OCI-LY3 (cell line): Measurements from ENCODE around the gene CTNNA3.
"Not testable (repeated sequence)": the region's sequence is repeated elsewhere in the genome, so short reads cannot be mapped to it uniquely, and the experiment has no call there.

Source experiments
- H2AFZ ChIP-seq: fragments of 200-600, 300-600 bp; shearing (Covaris generic); 2 replicates; pipeline ENCODE4 v1.6.0; 2014; ENCODE audit warnings: antibody characterized with exemption, low read depth, low read length
- H3K27ac ChIP-seq: fragments of 200-600, 300-600 bp; sonication (generic); 2 replicates; pipeline ENCODE4 v1.5.1; 2014; ENCODE audit warnings: mild to moderate bottlenecking, low read length, moderate library complexity, mixed read lengths
- H3K27me3 ChIP-seq: fragments of 200-600, 300-600 bp; sonication (generic); 2 replicates; pipeline ENCODE4 v1.6.1; 2014; ENCODE audit warnings: low read depth, low read length, mixed read lengths
- H3K36me3 ChIP-seq: fragments of 200-600, 300-600 bp; sonication (generic); replicated peaks from 2 replicates; pipeline ENCODE3; 2014; ENCODE audit warnings: low read depth, low read length, mixed read lengths
- H3K4me1 ChIP-seq: fragments of 300-600, 200-600 bp; sonication (generic); 2 replicates; pipeline ENCODE4 v1.6.1; 2014; ENCODE audit warnings: low read length, mixed read lengths
- H3K4me2 ChIP-seq: fragments of 200-600, 300-600 bp; sonication (generic); 2 replicates; pipeline ENCODE4 v1.6.1; 2014; ENCODE audit warnings: low read length, mixed read lengths
- H3K4me3 ChIP-seq: fragments of 300-600, 200-600 bp; sonication (generic); 2 replicates; pipeline ENCODE4 v1.5.1; 2014; ENCODE audit warnings: antibody characterized with exemption, mild to moderate bottlenecking, low read length, moderate library complexity
- H3K79me2 ChIP-seq: fragments of 300-600, 200-600 bp; shearing (Covaris generic); 2 replicates; pipeline ENCODE4 v1.6.1; 2014; ENCODE audit warnings: mild to moderate bottlenecking, low read length, mixed read lengths
- H3K9ac ChIP-seq: fragments of 300-600, 200-600 bp; shearing (Covaris generic); 2 replicates; pipeline ENCODE4 v1.6.0; 2014; ENCODE audit warnings: mild to moderate bottlenecking, low read length, moderate library complexity
- H3K9me3 ChIP-seq: fragments of 200-600, 300-600 bp; shearing (Covaris generic); 2 replicates; pipeline ENCODE4 v1.6.1; 2014; ENCODE audit warnings: low read length, mixed read lengths; ENCODE audit not compliant: insufficient read depth
- H4K20me1 ChIP-seq: fragments of 200-600, 300-600 bp; sonication (generic); 2 replicates; pipeline ENCODE4 v1.6.1; 2016; ENCODE audit warnings: low read length, mixed read lengths; ENCODE audit not compliant: insufficient read depth
- EZH2phosphoT487 ChIP-seq: fragments of 200-600 bp; shearing (Covaris generic); IDR thresholded peaks from 2 replicates; pipeline ENCODE4 v1.6.1; 2018; ENCODE audit warnings: antibody characterized with exemption, mixed run types, low read depth
- TF ChIP-seq, protein P1 (sequence below): fragments of 200-600, 300-600 bp; sonication (generic); IDR thresholded peaks from 2 replicates; pipeline ENCODE4 v1.5.1; 2014; ENCODE audit warnings: antibody characterized with exemption, low read length, low read depth

Gene CTNNA3

DNA sequence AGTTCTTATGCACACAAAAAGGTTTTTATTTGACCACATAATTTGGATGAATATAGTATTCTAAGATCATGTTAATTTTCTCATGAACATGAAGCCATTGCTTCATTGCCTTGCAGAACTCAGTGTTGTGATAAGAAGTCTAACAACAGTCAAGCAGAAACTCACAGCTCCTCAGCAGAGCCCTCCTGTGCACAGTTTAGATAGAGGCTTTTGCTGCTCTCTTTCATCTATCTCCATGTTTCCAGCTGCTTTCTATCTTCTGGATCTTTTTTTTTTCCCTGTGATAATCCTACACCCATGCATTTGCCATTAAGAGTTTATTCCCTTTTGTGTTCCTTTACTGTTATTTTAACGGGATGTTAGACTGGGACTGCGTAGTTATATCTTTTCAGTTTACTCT lies 1327.8 kb downstream of the CTNNA3 start:
- H3K9ac ChIP-seq, result no peak overlapping the region
- no peak overlapping the region for H2AFZ ChIP-seq
- H4K20me1 ChIP-seq, result no peaks in the 10 kb centered on the region
- no peak overlapping the region for H3K4me2 ChIP-seq
- no peak overlapping the region for H3K27ac ChIP-seq
- no peak overlapping the region for H3K4me3 ChIP-seq
- TF ChIP-seq EZH2phosphoT487, result no peak
- TF ChIP-seq, protein P1, sequence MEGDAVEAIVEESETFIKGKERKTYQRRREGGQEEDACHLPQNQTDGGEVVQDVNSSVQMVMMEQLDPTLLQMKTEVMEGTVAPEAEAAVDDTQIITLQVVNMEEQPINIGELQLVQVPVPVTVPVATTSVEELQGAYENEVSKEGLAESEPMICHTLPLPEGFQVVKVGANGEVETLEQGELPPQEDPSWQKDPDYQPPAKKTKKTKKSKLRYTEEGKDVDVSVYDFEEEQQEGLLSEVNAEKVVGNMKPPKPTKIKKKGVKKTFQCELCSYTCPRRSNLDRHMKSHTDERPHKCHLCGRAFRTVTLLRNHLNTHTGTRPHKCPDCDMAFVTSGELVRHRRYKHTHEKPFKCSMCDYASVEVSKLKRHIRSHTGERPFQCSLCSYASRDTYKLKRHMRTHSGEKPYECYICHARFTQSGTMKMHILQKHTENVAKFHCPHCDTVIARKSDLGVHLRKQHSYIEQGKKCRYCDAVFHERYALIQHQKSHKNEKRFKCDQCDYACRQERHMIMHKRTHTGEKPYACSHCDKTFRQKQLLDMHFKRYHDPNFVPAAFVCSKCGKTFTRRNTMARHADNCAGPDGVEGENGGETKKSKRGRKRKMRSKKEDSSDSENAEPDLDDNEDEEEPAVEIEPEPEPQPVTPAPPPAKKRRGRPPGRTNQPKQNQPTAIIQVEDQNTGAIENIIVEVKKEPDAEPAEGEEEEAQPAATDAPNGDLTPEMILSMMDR, result no peak
- no peaks in the 10 kb centered on the region for H3K36me3 ChIP-seq
- H3K9me3 ChIP-seq, result no peaks in the 10 kb centered on the region
- H3K4me1 ChIP-seq, result no peaks in the 10 kb centered on the region
- no peaks in the 10 kb centered on the region for H3K79me2 ChIP-seq
- no peaks in the 10 kb centered on the region for H3K27me3 ChIP-seq

DNA sequence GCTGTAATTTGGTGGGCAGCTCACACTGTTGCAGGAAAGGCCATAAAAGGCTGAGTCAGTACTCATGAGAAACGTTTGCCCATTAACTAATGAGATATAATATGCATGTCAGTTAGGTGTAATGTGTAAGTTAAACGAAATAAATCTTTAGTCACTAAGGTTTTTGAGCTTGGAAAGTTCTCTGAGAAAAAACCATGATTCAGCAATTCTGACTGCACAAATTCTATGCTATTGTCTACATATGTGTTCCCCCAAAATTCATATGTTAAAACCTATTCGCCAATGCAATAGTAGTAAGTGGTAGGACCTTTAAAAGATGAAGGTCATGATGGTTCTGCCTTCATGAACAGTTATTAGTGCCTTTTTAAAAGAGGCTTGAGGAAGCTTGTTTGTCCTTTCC lies 1329.8 kb downstream of the CTNNA3 start:
- H3K27ac ChIP-seq, result no peak overlapping the region
- no peaks in the 10 kb centered on the region for H3K36me3 ChIP-seq
- H3K27me3 ChIP-seq, result no peaks in the 10 kb centered on the region
- TF ChIP-seq, protein P1, result no peak
- H3K4me3 ChIP-seq, result no peak overlapping the region
- no peak overlapping the region for H3K9ac ChIP-seq
- H3K9me3 ChIP-seq, result no peaks in the 10 kb centered on the region
- H3K4me2 ChIP-seq, result no peak overlapping the region
- H3K79me2 ChIP-seq, result no peaks in the 10 kb centered on the region
- no peak overlapping the region for H2AFZ ChIP-seq
- H4K20me1 ChIP-seq, result no peaks in the 10 kb centered on the region
- no peaks in the 10 kb centered on the region for H3K4me1 ChIP-seq

DNA sequence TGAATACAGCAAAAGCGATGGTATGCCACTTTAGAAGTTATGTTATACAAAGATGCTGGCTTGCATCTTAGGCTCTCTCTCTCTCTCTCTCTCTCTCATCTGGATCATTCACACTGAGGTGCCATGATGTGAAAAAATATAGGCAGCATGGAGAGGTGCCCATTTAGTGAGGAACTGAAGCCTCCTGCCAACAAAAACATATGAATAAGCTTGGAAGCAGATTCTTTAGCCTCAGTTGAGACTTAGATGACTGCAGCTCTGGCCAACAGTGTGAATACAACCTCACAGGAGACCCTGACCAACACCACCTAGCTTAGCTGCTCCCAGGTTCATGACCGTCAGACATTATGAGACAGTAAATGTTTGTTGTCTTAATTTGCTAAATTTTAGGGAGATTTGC lies 1330.3 kb downstream of the CTNNA3 start:
- Histone ChIP-seq H3K4me3 (no peak overlapping the region), H3K79me2 (no peaks in the 10 kb centered on the region), H3K4me1 (no peaks in the 10 kb centered on the region), H3K9me3 (no peaks in the 10 kb centered on the region), H4K20me1 (no peaks in the 10 kb centered on the region), H3K9ac (no peak overlapping the region), H3K36me3 (no peaks in the 10 kb centered on the region), H3K4me2 (no peak overlapping the region), H3K27me3 (no peaks in the 10 kb centered on the region), H2AFZ (no peak overlapping the region), H3K27ac (no peak overlapping the region)
- no peak for TF ChIP-seq EZH2phosphoT487
- TF ChIP-seq, protein P1, result no peak

DNA sequence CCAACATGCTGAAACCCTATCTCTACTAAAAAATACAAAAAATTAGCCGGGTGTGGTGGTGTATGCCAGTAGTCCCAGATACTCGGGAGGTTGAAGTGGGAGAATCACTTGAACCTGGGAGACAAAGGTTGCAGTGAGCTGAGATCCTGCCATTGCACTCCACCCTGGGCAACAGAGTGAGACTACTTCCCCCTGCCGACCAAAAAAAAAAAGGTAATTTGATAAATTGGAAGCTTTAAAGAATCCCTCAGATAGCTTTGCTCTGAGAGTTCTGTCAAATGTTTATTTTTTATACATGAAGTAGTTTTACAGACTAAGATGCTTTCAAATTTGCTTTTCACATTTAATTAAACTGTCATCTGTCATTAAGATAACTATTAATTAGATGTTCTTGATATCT lies 1333.5 kb downstream of the CTNNA3 start:
- Histone ChIP-seq H4K20me1 (no peaks in the 10 kb centered on the region), H3K9me3 (no peaks in the 10 kb centered on the region), H3K4me2 (no peak overlapping the region), H3K27me3 (no peaks in the 10 kb centered on the region), H3K36me3 (no peaks in the 10 kb centered on the region), H3K4me1 (no peaks in the 10 kb centered on the region), H3K79me2 (no peaks in the 10 kb centered on the region), H3K9ac (no peak overlapping the region), H3K27ac (no peak overlapping the region), H3K4me3 (no peak overlapping the region), H2AFZ (no peak overlapping the region)
- no peak for TF ChIP-seq EZH2phosphoT487
- TF ChIP-seq, protein P1, result no peak

DNA sequence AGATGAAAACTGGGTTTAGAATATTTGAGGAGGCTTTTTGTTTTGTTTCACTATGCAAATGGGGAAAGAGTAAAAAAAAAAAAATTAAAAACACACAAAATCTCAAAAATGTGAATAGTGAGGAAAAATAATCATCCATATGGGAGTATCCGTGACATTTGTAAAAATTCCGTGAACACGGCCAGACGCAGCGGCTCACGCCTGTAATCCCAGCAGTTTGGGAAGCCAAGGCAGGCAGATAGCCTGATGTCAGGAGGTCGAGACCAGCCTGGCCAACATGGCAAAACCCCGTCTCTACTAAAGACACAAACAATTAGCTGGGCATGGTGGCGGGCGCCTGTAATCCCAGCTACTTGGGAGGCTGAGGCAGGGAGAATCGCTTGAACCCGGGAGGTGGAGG lies 1342.2 kb downstream of the CTNNA3 start:
- not testable (repeated sequence) for H3K36me3 ChIP-seq, H3K4me2 ChIP-seq

More for the DNA sequence above, 1342.2 kb downstream of the CTNNA3 start:
- H3K79me2 ChIP-seq, H3K9me3 ChIP-seq, H3K4me3 ChIP-seq, H4K20me1 ChIP-seq, H3K27me3 ChIP-seq, H3K9ac ChIP-seq, H3K4me1 ChIP-seq, H2AFZ ChIP-seq, H3K27ac ChIP-seq: not testable (repeated sequence)
